Activated CD8-positive, alpha-beta memory T cell treated with anti-CD3 and anti-CD28 coated beads, Interleukin-2, amount 50 U/mL, for 1 hour (primary cell): ENCODE results near the gene FAN1.
A peak's percentile ranks its signal among the peaks of the same experiment; 100 is the strongest.

ENCODE experiments used
- DNase-seq: peaks from one replicate; pipeline ENCODE4 v3.0.0-alpha.2; 2020; ENCODE audit errors: extremely low read depth

FAN1 gene

DNA sequence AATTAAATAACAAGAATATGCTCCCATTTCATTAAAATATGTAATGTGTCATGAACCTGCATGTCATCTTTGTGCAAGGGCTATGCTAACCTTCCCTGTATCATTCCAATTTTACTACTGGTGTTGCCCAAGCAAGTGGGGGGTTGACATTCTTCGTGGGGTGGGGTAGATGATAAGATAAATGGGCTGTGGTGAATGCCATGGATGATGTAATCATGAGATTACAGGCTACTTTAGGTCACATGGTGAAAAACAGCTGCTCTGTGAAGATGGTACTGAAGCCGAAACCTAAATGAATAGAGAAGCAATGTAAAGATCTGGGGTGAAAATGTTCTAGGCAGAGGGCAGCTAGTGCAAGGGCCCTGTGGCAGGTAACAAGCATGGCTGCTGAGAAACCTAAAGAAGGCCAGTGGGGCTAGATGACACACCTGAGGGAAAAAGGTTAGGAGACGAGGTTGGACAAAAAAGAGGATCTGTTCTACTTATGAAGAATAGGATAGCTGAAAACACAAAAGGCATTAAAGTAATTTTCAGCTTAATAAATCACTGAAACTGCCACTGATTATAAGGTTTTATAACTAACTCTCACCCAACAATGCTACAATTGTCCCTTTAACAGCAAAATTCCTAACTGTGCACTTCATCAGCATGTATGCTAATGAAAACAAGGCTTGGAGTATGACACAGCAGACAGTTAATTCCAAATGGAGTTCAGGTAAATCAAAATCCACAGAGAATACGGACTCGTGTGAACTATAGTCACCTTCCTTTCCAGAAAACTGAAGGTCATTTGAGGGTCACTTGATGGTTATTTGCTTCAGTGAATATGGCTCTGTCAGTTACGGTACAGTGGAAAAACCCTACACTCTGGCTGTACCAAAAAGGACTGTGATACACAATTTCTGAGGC is 52.8 kb downstream of the FAN1 start:
- no peak for DNase-seq

DNA sequence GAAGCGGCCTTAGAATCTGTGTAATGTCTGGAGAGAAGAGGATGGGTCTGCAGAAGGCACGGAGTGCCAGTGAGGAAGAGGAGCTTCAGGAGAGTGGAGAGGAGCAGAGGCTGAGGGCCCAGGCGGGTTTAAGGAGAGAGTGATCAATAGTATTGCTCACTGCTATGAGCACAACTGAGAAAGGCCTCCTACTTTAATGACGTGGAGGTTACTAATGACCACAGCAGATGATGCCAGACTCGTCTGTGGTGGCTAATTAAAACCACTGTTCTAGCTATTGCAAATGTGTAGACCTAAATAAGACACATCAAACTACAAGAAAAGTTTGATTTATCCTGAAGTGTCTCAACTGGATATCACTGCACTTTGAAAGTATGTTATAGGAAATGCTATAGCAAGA is 54.5 kb downstream of the FAN1 start:
- no peak for DNase-seq

DNA sequence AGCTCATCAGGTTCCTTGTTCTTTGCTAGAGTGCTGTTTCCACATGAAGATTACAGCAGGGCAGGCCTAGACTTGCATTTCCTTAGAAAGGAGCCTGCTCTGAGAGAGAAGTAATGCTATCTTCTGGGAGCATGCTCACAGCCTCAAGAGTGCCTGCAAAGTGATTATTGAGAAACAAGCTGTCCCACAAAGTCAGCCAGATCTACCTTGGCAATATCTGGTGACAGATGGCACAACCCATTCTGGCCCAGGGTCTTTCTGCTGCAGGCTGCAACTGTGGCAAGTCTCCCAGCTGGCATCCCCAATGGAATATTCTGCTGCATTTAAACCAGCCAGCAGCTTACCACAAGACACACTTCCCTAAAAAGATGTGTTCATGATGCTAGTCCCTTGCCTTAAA is 58.4 kb downstream of the FAN1 start:
- no peak for DNase-seq

DNA sequence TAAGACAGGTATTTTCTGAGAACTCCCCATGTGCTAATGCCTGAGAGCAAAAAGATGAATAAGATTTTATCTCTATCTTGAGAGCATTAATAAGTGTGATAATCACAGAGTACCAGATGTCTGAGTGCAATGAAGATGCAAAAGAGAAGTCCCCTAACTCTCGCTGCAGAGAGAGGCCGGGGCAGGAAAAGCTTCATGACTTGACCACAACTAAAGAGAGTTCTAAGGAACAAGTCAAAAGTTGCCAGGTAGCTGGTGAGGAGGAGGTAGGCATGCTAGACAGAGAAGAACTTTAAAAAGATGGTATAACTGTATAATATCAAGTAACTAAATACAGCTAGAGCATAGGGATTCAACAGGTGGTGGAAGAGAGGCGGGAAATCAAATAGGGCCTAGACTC is 58.9 kb downstream of the FAN1 start:
- no peak for DNase-seq

DNA sequence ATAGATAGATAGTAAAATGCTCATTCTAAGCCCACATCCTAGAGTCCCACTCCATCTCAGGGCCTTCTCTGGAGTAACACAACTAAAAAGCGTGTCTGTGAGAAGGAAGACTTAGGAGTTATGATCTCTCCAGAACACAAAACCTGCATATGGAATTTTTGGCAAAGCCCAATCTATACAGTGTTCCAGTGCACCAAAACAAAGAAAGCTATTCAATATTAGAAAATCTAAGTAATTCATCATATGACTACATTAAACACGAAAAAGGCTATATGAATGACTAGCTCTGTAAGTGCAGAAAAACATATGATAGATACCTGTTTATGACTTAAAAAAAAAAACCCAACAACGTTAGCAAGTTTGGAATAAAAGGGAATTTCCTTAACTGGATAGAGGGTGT is 60.0 kb downstream of the FAN1 start:
- no peak for DNase-seq

DNA sequence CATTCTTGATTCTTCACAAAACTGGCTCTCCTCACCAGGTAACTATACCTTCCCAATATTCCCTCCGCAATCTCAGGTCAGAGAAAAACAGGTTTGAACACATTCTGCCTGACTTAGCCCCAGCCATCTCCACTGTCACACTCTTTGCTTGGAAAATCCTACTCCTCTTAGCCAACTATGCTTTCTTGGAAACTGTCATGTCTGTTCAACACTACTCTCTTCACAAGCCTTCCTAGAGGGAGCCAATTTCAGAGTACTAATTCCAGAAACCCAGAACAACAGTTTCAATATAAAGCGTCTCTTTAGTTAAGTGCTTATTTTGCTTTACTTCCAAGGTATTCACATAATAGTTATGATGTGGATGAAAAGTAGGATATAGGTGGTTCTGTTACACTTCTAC is 66.0 kb downstream of the FAN1 start:
- DNase-seq, result no peak

DNA sequence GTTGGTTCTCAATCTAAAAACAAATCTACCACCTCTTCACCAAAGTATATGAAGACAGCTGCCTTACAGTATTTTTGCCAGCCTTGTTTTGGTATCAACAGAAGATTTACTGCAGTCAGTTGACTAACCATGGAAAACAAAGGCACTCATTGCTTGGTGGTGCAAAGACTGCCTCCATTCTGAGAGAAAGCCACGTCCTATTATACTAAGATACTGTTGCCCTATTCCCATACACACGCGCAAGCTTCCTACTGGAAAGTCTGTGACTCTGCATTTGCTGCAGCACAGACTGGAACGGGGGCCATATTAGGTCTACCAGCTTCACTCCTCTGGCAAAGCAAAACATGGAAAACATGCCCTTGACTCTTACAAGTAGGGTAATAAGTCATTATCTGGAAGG is 69.7 kb downstream of the FAN1 start:
- no peak for DNase-seq

DNA sequence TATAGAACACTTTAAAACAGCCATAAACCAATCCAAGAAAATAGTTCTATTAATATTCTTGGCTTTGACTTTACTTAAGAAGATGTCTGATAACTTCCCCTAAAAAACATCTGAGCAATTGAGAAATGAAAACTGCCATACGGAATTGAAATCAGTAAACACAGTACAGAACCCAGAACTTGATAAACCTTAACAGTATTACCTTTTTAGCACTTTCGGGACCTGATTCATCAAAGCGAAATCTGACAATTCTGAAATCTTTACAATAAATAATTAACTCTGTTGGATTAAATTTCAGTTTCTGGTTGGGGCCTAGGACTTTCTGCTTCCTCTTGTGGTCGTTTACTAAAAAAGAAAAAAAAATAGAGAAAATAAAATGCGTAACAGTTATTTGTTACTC is 70.4 kb downstream of the FAN1 start:
- DNase-seq, result no peak

DNA sequence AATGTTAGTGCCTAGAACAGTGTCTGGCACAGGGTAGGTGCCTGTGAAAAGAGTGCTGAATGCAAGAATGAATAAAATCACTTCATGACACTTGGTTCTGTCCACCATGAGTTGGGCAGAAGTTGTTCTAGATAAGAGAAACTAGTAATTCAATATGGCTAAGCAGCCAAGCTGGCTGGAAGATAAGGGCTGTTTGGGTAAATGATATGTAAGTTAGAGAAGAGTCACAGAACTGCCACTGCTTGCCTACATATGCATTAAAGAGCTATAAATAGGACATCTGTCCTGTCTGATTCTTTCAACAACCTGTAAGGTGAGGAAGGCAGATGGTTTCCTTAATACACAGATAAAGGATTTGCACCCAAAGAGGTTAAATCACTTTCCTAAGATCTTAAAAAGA is 74.6 kb downstream of the FAN1 start:
- no peak for DNase-seq

DNA sequence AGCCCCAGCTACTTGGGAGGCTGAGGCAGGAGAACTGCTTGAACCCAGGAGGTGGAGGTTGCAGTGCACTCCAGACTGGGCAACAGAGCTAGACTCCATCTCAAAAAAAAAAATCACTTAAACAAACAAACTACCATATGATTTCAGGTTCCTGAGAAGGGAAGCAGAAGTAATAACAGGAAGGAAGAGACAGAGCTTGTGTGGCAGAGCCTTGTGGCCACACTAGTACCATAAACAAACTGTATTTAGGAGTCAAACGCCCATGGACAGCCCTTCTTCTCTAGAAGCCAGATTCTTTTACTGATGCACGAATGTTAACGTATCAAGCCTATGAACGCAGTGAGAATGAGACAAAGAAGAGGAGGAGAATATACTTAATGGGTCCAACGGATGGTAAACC is 75.7 kb downstream of the FAN1 start:
- DNase-seq, result no peak

DNA sequence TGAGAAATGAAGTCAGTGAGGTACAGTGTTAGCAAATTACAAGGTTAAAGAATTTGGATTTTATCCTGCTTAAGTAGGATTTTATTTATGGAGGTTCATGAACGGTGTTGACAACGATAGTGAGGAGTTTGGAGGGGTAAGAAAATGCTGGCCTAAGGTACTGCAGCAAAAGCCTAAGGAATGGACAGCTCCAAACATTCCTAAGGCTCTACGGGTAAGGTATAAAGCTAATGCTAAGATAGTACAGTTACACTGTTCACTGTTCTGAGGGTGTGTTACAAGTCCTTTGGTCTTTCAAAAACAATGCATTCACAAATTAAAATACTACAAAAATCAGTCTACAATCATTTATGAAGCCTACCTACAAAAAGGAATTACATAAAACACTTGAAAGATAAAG is 80.4 kb downstream of the FAN1 start:
- no peak for DNase-seq

DNA sequence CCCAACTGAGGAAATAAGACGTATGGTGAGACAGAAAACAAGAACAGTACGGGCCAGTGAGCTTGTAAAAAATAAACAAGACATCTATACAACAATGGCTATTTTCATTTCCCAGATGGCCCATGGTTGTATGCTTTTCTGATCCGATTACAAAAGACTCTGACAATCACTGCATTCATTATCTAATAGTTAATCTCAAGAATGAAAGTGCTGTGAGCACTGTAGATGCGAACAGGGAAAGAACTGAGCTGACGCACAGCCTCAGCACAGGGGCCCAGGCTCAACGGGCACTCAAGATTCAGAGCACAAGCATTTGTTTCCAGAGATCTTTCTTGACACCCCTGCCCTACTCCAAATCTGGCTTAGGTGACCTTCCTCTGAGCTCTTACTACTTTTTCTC is 80.8 kb downstream of the FAN1 start:
- DNase-seq, result no peak

DNA sequence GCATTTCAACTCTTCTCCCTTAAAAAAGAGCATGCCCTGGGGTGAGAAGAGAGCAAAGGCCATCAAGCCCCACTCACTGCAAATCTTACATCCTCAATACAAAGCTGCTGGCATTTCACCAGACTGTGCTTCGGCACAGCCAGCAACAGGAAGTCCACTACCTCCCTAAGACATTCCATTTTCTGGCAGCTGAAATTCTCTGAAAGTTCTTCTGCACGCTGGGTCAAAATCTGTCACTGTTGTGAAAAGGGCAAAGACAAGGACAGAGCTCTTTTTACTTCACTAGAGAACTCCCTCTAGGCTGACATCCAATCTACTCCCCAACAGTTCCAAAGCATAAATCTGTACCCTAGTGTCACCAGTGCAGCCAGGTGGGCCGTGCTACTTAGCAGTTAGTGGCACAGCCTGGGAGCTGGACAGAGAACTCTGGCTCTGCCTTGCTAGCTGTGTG is 81.4 kb downstream of the FAN1 start:
- DNase-seq, result no peak

DNA sequence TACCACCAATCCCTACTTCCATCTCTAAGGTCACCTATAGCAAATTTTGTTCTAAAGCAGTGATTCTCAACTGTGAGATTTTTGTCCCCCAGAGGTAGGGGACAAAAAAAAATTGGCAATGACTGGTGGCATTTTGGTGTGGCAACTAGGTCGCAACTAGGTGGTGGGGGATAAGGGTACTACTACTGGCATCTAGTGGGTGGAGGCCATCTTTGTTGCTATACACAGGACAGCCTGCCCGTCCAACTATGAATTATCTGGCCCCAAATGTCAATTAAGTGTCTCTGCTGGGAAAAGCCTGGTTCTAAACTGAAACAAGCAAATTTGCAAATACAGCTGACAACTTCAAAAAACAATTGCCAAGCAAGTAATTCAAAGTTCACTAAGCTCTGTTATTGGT is 86.3 kb downstream of the FAN1 start:
- no peak for DNase-seq

DNA sequence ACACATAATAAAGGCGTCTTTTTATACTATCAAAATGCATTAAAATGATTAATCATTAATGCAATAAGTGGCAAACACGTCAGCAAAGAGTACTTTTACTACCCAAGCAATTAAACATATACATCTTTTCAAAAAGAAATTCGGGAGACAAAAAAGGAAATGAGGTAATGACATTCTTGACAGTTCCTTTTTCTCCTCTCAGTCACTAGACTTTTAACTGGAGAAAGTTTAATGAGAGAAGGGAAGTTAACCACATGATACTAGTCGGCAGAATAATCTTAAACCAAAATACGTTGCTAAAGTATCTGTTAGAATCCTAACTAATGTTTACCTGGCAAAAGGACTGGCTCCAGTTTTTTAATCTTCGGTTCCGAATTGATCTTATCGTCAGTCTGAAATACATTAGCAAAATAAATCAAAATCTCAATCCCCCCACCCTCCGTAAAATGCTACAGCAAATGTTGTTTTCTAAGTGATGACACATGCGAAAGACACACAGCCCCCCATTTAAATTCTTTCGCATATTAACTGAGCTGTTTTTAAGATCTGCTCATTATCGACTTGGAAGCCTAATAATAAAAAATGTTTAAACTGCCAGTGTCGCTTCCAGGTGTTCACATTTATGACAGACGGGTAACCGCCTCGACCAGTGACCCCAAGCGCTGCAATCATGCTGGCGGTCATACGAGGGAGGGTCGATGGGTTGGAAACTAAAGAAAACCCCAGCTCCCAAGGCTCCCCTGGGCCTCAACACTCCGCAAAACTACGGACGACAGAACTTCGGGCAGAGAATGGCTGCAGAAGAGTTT is 86.9 kb downstream of the FAN1 start:
- DNase-seq, result no peak

DNA sequence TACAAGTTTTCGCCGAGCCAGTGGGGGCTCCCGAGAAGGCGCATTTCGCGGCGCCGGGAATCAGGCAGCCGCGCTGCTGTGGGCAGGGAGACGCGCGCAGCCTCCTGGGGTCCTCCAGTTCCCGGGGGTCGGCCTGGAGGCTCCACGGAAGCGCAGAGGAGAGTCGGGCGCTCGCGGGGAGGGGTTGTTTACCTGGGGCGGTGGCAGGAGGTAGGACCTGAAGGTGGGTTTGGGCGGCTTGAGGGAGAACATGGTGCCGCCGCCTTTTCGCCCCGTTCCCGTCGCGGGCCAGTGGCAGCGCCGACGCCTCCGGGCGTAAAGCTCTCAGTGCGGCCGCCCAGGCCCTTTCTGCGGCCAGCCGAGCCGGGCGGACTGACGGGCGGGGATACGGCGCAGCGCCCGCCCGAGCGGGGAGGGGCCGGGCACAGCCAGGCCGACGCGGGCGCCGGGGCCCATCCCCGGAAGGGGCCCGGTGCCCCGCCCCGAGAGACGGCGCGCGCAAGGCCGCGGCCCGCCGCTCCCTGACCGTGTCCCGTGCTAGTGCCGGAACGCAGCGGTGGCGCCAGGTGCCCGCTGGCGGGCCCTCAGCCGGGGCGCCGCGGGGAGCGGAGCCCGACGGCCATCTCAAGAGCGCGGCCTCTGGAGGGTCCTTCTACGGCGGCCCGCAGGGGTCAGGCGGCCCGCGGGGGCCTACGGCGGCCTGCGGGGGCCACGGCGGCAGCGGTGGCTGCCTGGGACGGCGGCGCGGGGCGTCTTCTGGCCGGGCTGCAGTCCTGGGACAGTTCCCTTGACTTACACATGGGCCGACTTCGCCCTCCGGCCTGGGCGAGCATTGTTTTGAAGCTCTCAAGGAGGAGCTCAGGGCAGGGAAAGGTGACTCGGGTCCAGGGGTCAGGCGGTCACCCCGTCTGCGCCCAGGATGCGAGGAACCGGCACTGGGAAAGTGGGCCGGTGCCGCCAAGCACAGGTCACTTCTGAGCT is 87.8 kb downstream of the FAN1 start, which contains the start of gene MTMR10:
TSS of gene MTMR10 (minus strand) at position 374 of the 981 bp plus-strand sequence. CDS start at position 252, 122 bp downstream.
- peak; percentile 9 for DNase-seq

DNA sequence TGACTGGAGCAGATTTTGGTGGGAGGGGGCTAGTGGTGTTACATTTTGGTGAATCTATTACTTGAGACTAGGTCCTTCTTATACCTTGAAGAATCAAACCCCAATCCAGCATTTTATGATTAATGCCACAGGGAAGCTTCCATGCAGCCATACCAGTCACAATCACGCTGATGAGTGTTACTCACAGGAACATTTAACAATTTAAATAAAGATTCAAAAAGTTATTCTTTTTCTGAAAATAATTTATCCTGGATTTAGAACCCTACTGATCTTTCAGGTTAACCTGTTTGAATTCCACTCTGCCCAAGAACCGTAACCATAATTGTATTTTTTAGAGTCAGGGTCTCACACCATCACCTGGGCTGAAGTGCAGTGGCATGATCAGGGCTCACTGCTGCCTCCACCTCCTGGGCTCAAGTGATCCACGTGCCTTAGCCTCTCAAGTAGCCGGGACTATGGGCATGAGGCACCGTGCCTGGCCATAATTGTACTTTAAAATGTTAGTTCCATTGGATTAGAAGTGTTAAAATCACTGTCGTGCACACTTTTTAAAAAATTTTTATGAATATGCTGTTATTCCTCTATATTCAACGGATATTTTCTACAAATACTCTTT is 88.6 kb downstream of the FAN1 start:
- DNase-seq, result no peak
